Thymus (tissue), 11 donors: ENCODE results near the gene RAD52. TPM values are rescaled to one million over a fixed set of nuclear protein-coding genes. Genes with fewer than 3 reads are reported as not detected.

Experiments used
- DNase-seq, 9 donors: peaks; one replicate each; pipeline ENCODE4 v3.0.0-alpha.2; 2013; ENCODE audit warnings: low spot score in 9 of 9, low read depth in 6 of 9, missing footprints in 1 of 9
- H3K27ac ChIP-seq, 2 donors: one replicate each; pipeline ENCODE4 v1.5.1; 2013; ENCODE audit warnings: control low read depth in 1 of 2, low read depth in 1 of 2, low read length in 1 of 2, mild to moderate bottlenecking in 1 of 2, moderate library complexity in 1 of 2
- H3K27me3 ChIP-seq, 2 donors: one replicate each; pipeline ENCODE4 v1.5.1; 2013; ENCODE audit warnings: low read length in 1 of 2; ENCODE audit not compliant: control insufficient read depth in 2 of 2, insufficient read depth in 1 of 2
- H3K36me3 ChIP-seq, 2 donors: one replicate each; pipeline ENCODE4 v1.5.1; 2013; ENCODE audit warnings: low read length in 1 of 2, mild to moderate bottlenecking in 1 of 2, moderate library complexity in 1 of 2; ENCODE audit not compliant: control insufficient read depth in 2 of 2, insufficient read depth in 2 of 2
- H3K4me1 ChIP-seq, 2 donors: one replicate each; pipeline ENCODE4 v1.5.1; 2013; ENCODE audit warnings: low read length in 2 of 2; ENCODE audit not compliant: control insufficient read depth in 2 of 2, insufficient read depth in 2 of 2
- H3K4me3 ChIP-seq, 2 donors: one replicate each; pipeline ENCODE4 v1.5.1; 2013; ENCODE audit warnings: low read length in 2 of 2, control low read depth in 1 of 2, mild to moderate bottlenecking in 1 of 2
- H3K9me3 ChIP-seq, 2 donors: one replicate each; pipeline ENCODE4 v1.5.1; 2013; ENCODE audit warnings: low read length in 1 of 2, mild to moderate bottlenecking in 1 of 2; ENCODE audit not compliant: control insufficient read depth in 2 of 2, insufficient read depth in 1 of 2
- WGBS: extraction: QIAGEN DNeasy Blood & Tissue Kit; methylation state at CpG from one replicate; pipeline ENCODE4 v1.1.7; 2013; 5-methylcytosine and 5-hydroxymethylcytosine counted together
- polyA plus RNA-seq: library from polyadenylated mRNA; stranded (reverse); fragments of 200-250 nt; gene quantifications from one replicate; pipeline ENCODE4 v1.2.3, GENCODE V29; 2013
- total RNA-seq: library from RNA; stranded (reverse); fragments of 120-200 nt; gene quantifications from one replicate; pipeline ENCODE4 v1.2.4, GENCODE V29; 2013
- donor health status: healthy.

The RAD52 gene
- total and polyA plus RNA-seq, 2 donors: 10.3 to 13.3 TPM

DNA sequence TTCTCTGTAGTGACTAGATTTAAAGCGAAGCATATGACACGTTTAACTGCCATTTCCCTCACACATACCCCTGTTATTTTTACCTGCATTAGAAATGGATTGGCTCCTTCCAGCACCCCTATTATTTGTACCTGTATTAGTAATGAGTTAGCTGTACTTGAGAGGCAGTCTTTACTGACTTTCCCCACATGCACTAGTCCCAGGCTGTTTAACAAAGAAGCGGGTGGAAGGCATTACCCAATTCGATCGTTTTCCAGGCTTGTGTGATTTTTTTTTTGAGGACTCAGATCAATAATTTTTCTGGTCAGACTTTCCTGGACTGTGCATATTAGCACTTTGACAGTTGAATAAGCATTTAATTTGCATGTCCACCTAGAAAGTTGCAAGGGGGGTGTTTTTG, 46.4 kb downstream of the RAD52 start:
- Histone ChIP-seq H3K36me3 (peaks cover 68 to 92% of the 10 kb centered on the region in 2 donors), H3K4me1 (peaks cover 3 to 10% of the 10 kb centered on the region in 2 donors), H3K27ac (no peak overlapping the region), H3K27me3 (no peaks in the 10 kb centered on the region), H3K4me3 (no peak overlapping the region), H3K9me3 (no peaks in the 10 kb centered on the region)
- no peak for DNase-seq
- 98% methylated on average over 5 of the region's 5 CpGs for WGBS

DNA sequence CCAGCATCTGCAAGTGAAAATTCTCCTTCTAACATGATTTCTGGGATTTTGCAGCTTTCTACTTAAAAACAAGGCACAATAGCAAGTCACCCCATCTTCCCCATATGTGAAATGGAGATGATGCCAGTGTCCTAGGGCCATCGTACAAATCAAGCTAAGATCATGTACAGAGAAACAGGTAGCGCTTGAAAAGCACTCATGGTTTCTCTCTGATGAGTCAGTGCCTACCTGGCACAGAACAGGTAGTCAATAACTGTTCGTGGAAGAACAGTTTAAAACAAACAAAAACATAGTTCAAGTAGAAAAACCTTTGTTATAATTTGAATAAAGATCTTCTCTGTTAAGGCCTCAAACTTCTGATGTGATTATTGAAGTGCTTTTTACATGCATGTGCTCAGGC, 46.9 kb downstream of the RAD52 start:
- 97% methylated on average over 3 of the region's 3 CpGs for WGBS
- Histone ChIP-seq H3K4me1 (peaks cover 3 to 10% of the 10 kb centered on the region in 2 donors), H3K36me3 (peaks cover 65 to 92% of the 10 kb centered on the region in 2 donors), H3K4me3 (no peak overlapping the region), H3K27ac (no peak overlapping the region), H3K27me3 (no peaks in the 10 kb centered on the region), H3K9me3 (no peaks in the 10 kb centered on the region)
- DNase-seq: no peak

DNA sequence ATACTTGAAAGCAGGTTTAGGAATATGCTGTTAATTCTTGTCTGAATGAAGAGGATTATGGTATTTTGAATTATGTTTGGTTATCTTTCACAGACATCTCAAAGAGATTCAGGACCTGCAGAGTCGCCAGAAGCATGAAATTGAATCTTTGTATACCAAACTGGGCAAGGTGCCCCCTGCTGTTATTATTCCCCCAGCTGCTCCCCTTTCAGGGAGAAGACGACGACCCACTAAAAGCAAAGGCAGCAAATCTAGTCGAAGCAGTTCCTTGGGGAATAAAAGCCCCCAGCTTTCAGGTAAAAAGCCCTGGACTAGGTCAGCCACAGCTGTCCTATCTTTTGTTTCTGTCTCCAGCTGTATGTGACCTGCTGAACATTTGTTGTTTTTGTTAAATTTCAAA, 52.1 kb downstream of the RAD52 start:
- H3K4me3 ChIP-seq: no peak overlapping the region
- DNase-seq: no peak
- 90% methylated on average over 4 of the region's 4 CpGs for whole genome bisulfite sequencing
- peaks cover 50 to 81% of the 10 kb centered on the region in 2 donors for H3K36me3 ChIP-seq
- H3K4me1 ChIP-seq: no peaks in the 10 kb centered on the region
- H3K27me3 ChIP-seq: no peaks in the 10 kb centered on the region
- no peaks in the 10 kb centered on the region for H3K9me3 ChIP-seq
- no peak overlapping the region for H3K27ac ChIP-seq

DNA sequence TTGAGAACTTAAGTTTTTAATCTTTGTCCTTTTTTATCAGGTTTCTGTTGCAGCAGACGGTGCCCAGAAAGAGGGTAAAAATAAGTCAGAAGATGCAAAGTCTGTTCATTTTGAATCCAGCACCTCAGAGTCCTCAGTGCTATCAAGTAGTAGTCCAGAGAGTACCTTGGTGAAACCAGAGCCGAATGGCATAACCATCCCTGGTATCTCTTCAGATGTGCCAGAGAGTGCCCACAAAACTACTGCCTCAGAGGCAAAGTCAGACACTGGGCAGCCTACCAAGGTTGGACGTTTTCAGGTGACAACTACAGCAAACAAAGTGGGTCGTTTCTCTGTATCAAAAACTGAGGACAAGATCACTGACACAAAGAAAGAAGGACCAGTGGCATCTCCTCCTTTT, 53.5 kb downstream of the RAD52 start:
- WGBS: 97% methylated on average over 4 of the region's 4 CpGs
- H3K36me3 ChIP-seq: peaks cover 40 to 81% of the 10 kb centered on the region in 2 donors
- no peaks in the 10 kb centered on the region for H3K9me3 ChIP-seq
- H3K27ac ChIP-seq: no peak overlapping the region
- H3K4me3 ChIP-seq: no peak overlapping the region
- no peaks in the 10 kb centered on the region for H3K4me1 ChIP-seq
- no peaks in the 10 kb centered on the region for H3K27me3 ChIP-seq
- DNase-seq: no peak

DNA sequence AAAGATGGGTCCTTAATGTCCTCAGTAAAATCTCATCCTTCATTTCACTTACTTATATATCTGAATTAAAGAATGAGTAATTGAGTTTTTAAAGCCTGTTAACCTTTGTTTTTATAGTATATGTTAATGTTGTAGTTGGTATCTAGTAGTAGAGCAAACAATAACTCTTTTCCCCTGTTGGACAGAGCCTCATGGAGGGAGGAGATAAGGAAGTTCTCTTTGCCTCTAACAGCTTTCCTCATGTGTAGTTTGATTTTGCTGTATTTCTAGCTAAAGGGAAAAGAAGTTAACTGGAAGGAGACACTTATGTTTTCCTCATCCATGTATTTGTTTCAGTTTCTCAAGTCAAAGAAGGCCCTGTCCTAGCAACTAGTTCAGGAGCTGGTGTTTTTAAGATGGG, 55.3 kb downstream of the RAD52 start:
- H3K27me3 ChIP-seq: no peaks in the 10 kb centered on the region
- no peak for DNase-seq
- H3K4me1 ChIP-seq: no peaks in the 10 kb centered on the region
- no peaks in the 10 kb centered on the region for H3K9me3 ChIP-seq
- no peak overlapping the region for H3K27ac ChIP-seq
- H3K4me3 ChIP-seq: no peak overlapping the region
- H3K36me3 ChIP-seq: peaks cover 26 to 79% of the 10 kb centered on the region in 2 donors

DNA sequence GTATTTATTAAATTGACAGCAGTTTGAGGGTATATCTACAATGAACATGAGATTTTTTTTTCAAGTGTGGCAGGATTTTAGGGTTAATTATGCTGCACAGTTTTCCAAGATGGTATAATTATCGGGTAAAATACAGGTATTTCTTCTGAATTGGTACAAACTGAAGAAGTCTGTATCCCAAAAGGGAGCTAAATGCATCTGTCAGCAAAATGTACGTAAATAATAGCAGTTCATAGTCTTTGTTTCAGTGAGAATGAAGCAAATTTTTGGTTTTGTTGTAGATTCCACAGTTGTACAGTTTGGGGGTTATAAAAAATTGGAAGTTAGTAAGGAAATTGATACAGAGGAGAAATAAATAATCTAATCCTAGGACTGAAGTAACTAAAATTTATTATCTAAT, 63.3 kb downstream of the RAD52 start:
- 97% methylated on average over 2 of the region's 2 CpGs for WGBS

DNA sequence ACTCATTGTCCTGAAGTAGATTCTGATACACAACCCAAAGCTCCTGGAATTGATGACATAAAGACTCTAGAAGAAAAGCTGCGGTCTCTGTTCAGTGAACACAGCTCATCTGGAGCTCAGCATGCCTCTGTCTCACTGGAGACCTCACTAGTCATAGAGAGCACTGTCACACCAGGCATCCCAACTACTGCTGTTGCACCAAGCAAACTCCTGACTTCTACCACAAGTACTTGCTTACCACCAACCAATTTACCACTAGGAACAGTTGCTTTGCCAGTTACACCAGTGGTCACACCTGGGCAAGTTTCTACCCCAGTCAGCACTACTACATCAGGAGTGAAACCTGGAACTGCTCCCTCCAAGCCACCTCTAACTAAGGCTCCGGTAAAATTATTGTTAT, 63.8 kb downstream of the RAD52 start:
- DNase-seq: no peak
- 95% methylated on average over 2 of the region's 2 CpGs for WGBS
- H3K36me3 ChIP-seq: peaks cover 47 to 90% of the 10 kb centered on the region in 2 donors
- no peaks in the 10 kb centered on the region for H3K4me1 ChIP-seq
- H3K4me3 ChIP-seq: no peak overlapping the region
- no peaks in the 10 kb centered on the region for H3K27me3 ChIP-seq
- H3K9me3 ChIP-seq: no peaks in the 10 kb centered on the region
- no peak overlapping the region for H3K27ac ChIP-seq

More for the DNA sequence above, 63.3 kb downstream of the RAD52 start:
- no peak for DNase-seq
- Histone ChIP-seq H3K4me1 (no peaks in the 10 kb centered on the region), H3K36me3 (peaks cover 41 to 89% of the 10 kb centered on the region in 2 donors), H3K9me3 (no peaks in the 10 kb centered on the region), H3K27ac (no peak overlapping the region), H3K27me3 (no peaks in the 10 kb centered on the region), H3K4me3 (no peak overlapping the region)

DNA sequence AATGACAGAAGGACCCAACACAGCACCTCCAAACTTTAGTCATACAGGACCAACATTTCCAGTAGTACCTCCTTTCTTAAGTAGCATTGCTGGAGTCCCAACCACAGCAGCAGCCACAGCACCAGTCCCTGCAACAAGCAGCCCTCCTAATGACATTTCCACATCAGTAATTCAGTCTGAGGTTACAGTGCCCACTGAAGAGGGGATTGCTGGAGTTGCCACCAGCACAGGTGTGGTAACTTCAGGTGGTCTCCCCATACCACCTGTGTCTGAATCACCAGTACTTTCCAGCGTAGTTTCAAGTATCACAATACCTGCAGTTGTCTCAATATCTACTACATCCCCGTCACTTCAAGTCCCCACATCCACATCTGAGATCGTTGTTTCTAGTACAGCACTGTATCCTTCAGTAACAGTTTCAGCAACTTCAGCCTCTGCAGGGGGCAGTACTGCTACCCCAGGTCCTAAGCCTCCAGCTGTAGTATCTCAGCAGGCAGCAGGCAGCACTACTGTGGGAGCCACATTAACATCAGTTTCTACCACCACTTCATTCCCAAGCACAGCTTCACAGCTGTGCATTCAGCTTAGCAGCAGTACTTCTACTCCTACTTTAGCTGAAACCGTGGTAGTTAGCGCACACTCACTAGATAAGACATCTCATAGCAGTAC, 64.6 kb downstream of the RAD52 start:
- DNase-seq: no peak
- Histone ChIP-seq H3K4me3 (no peak overlapping the region), H3K27ac (no peak overlapping the region), H3K9me3 (no peaks in the 10 kb centered on the region), H3K4me1 (no peaks in the 10 kb centered on the region), H3K36me3 (peaks cover 49 to 91% of the 10 kb centered on the region in 2 donors), H3K27me3 (no peaks in the 10 kb centered on the region)
- 99% methylated on average over 5 of the region's 5 CpGs for WGBS

DNA sequence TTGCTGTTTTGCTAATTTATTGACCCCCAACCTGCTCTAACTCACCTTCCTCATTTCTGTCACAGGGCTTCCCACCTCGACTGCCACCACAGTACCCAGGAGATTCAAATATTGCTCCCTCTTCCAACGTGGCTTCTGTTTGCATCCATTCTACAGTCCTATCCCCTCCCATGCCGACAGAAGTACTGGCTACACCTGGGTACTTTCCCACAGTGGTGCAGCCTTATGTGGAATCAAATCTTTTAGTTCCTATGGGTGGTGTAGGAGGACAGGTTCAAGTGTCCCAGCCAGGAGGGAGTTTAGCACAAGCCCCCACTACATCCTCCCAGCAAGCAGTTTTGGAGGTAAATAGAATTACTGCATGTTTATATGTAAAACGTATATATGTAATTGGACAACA, 68.8 kb downstream of the RAD52 start:
- Histone ChIP-seq H3K9me3 (no peaks in the 10 kb centered on the region), H3K27ac (no peak overlapping the region), H3K4me3 (no peak overlapping the region), H3K4me1 (no peaks in the 10 kb centered on the region), H3K36me3 (peaks cover 49 to 82% of the 10 kb centered on the region in 2 donors), H3K27me3 (no peaks in the 10 kb centered on the region)
- 97% methylated on average over 4 of the region's 4 CpGs for WGBS
- no peak for DNase-seq
